Measurements from ENCODE around the gene ZBTB7A. TPM values are rescaled to one million over a fixed set of nuclear protein-coding genes. Genes with fewer than 3 reads are reported as not detected.

The ZBTB7A gene
- total RNA-seq, 1 donor from 2014 or later, result 30.6 TPM

GRCh38 chr19:4030552-4030951, 36.1 kb downstream of the ZBTB7A start:
- Histone ChIP-seq H3K27me3 (ENCODE audit: low read depth) (no peaks in the 10 kb centered on the region), H3K4me1 (no peaks in the 10 kb centered on the region), H3K27ac (replicated peaks) (no peak overlapping the region), H3K4me3 (no peak overlapping the region), H3K9me3 (replicated peaks) (no peaks in the 10 kb centered on the region), H3K36me3 (peaks cover 76% of the 10 kb centered on the region)
- DNase-seq, result no peak
- no peak for TF ChIP-seq CTCF (IDR thresholded peaks at IDR 0.05; ENCODE audit: borderline replicate concordance)
- intact Hi-C loops (cut with micrococcal nuclease), result no loop called here

GRCh38 chr19:4029247-4029614, 37.5 kb downstream of the ZBTB7A start:
- H3K4me1 ChIP-seq, result peaks cover 4% of the 10 kb centered on the region
- H3K27me3 ChIP-seq (ENCODE audit: low read depth), result no peaks in the 10 kb centered on the region
- TF ChIP-seq CTCF (IDR thresholded peaks at IDR 0.05; ENCODE audit: borderline replicate concordance), result no peak
- intact Hi-C loops (cut with micrococcal nuclease), result no loop called here
- no peak overlapping the region for H3K27ac ChIP-seq (replicated peaks)
- peaks cover 75% of the 10 kb centered on the region for H3K36me3 ChIP-seq
- no peak overlapping the region for H3K4me3 ChIP-seq
- no peaks in the 10 kb centered on the region for H3K9me3 ChIP-seq (replicated peaks)
- DNase-seq, result no peak

GRCh38 chr19:4028334-4029246, 38.1 kb downstream of the ZBTB7A start:
- Histone ChIP-seq H3K4me1 (peaks cover 11% of the 10 kb centered on the region), H3K36me3 (peaks cover 70% of the 10 kb centered on the region), H3K27me3 (ENCODE audit: low read depth) (no peaks in the 10 kb centered on the region), H3K27ac (replicated peaks) (no peak overlapping the region), H3K4me3 (no peak overlapping the region), H3K9me3 (replicated peaks) (no peaks in the 10 kb centered on the region)
- TF ChIP-seq CTCF (IDR thresholded peaks at IDR 0.05; ENCODE audit: borderline replicate concordance), result no peak
- no peak for DNase-seq
- intact Hi-C loops (cut with micrococcal nuclease), result no loop called here

- no peak for DNase-seq
- Histone ChIP-seq H3K4me1 (peaks cover 21% of the 10 kb centered on the region), H3K36me3 (peaks cover 57% of the 10 kb centered on the region), H3K27me3 (ENCODE audit: low read depth) (no peaks in the 10 kb centered on the region), H3K9me3 (replicated peaks) (peaks cover 2% of the 10 kb centered on the region), H3K4me3 (no peak overlapping the region), H3K27ac (replicated peaks) (no peak overlapping the region)
- no peak for TF ChIP-seq CTCF (IDR thresholded peaks at IDR 0.05; ENCODE audit: borderline replicate concordance)
- intact Hi-C loops (cut with micrococcal nuclease), result no loop called here
These were observed 39.6 kb downstream of the ZBTB7A start for GRCh38 chr19:4027146-4027545.

GRCh38 chr19:4025317-4025716, 41.4 kb downstream of the ZBTB7A start:
- Histone ChIP-seq H3K9me3 (replicated peaks) (peaks cover 9% of the 10 kb centered on the region), H3K27ac (replicated peaks) (no peak overlapping the region), H3K4me1 (peaks cover 21% of the 10 kb centered on the region), H3K27me3 (ENCODE audit: low read depth) (no peaks in the 10 kb centered on the region), H3K4me3 (no peak overlapping the region), H3K36me3 (peaks cover 50% of the 10 kb centered on the region)
- intact Hi-C loops (cut with micrococcal nuclease), result no loop called here
- no peak for DNase-seq
- TF ChIP-seq CTCF (IDR thresholded peaks at IDR 0.05; ENCODE audit: borderline replicate concordance), result no peak

Measured in left ventricle myocardium inferior (tissue), 1 donor.